Measurements from ENCODE around the gene CYB5D1. TPM values are rescaled to one million over a fixed set of nuclear protein-coding genes. Genes with fewer than 3 reads are reported as not detected.

CYB5D1 gene
- total and polyA plus RNA-seq, 2 of the 8 experiments (the other 6 are each of a cell fraction or from before 2014, with no cell fraction given), result 11.0 to 18.0 TPM

GRCh38 chr17:7862692-7863437, 5.1 kb downstream of the CYB5D1 start:
- Histone ChIP-seq H2AFZ (ENCODE audit: low read length) (no peak overlapping the region), H3K18ac (ENCODE audit: extremely low read depth, low read length) (no peak overlapping the region), H2BK5ac (ENCODE audit: low read depth, low read length) (no peak overlapping the region), H3K23me2 (ENCODE audit: low read depth, low read length) (peaks cover 8% of the 10 kb centered on the region), H4K5ac (ENCODE audit: insufficient read length, low read depth, low read length) (no peak overlapping the region), H3K36me3 (ENCODE audit: control insufficient read depth in 2 of 4, insufficient read depth in 4 of 4, low read length in 3 of 4) (no peaks in the 10 kb centered on the region; a peak in 1 of 8 replicates), H3K4me1 (replicated peaks in 1 of 4; ENCODE audit: control insufficient read depth in 3 of 4, insufficient read depth in 4 of 4, low read length in 3 of 4) (peaks cover 0 to 2% (median 0%) of the 10 kb centered on the region in 4 experiments; a peak in 2 of 7 replicates), H3K27ac (ENCODE audit: low read depth, low read length) (no peak overlapping the region), H2BK20ac (ENCODE audit: low read length) (no peak overlapping the region), H3K4me2 (ENCODE audit: insufficient read depth in 1 of 2, low read depth in 2 of 2, low read length in 2 of 2) (no peak overlapping the region), H4K20me1 (replicated peaks in 1 of 2; ENCODE audit: control insufficient read depth in 1 of 2, insufficient read depth in 2 of 2, low read length in 2 of 2) (no peaks in the 10 kb centered on the region), H3K79me1 (ENCODE audit: low read depth, low read length) (no peaks in the 10 kb centered on the region), H4K8ac (ENCODE audit: extremely low read depth, insufficient read depth, low read length) (no peak overlapping the region), H3K4me3 (ENCODE audit: extremely low read depth in 1 of 4, insufficient read depth in 2 of 4, low read depth in 3 of 4, low read length in 4 of 4) (no peak overlapping the region), H3K23ac (ENCODE audit: insufficient read length) (no peak overlapping the region), H2AK5ac (ENCODE audit: low read depth, low read length) (no peak overlapping the region), H2BK120ac (replicated peaks; ENCODE audit: low read depth, low read length) (no peak overlapping the region), H3K27me3 (replicated peaks in 1 of 4; ENCODE audit: control insufficient read depth in 3 of 4, extremely low read depth in 1 of 4, insufficient read depth in 3 of 4, low read length in 3 of 4) (no peaks in the 10 kb centered on the region), H2BK12ac (ENCODE audit: low read depth, low read length) (no peak overlapping the region), H3K9ac (replicated peaks in 1 of 4; ENCODE audit: extremely low read depth in 1 of 4, low read depth in 3 of 4, low read length in 3 of 4) (no peak overlapping the region), H2BK15ac (ENCODE audit: low read length) (no peak overlapping the region), H3K79me2 (ENCODE audit: control insufficient read depth in 1 of 2, insufficient read depth in 2 of 2, low read length in 2 of 2) (peaks cover 0 to 5% of the 10 kb centered on the region in 2 experiments; a peak in 1 of 4 replicates), H3K9me3 (ENCODE audit: insufficient read depth in 2 of 2, low read depth in 1 of 2, low read length in 1 of 2) (no peaks in the 10 kb centered on the region), H3K14ac (ENCODE audit: insufficient read length) (no peak overlapping the region), H4K91ac (replicated peaks; ENCODE audit: insufficient read length, low read length) (no peak overlapping the region), H3K56ac (replicated peaks; ENCODE audit: insufficient read length, low read depth, low read length) (no peak overlapping the region), H3K4ac (replicated peaks; ENCODE audit: insufficient read length, low read depth, low read length) (no peak overlapping the region)
- WGBS, 2 experiments (ENCODE audit: extremely low coverage in 1 of 2, insufficient coverage in 1 of 2, insufficient read length in 1 of 2, insufficient replicate concordance in 2 of 2, low coverage in 1 of 2, low lambda C conversion rate in 2 of 2, missing lambda C conversion rate in 1 of 2), result 37% methylated on average over 2 of the region's 3 CpGs; no CpG with 5 or more reads in 1 of the 2 experiments
- POLR2A ChIA-PET (ENCODE audit: partially characterized antibody), result no interaction called here
- peak in 1 of 2 experiments; percentile 78 for DNase-seq (ENCODE audit: low read depth in 1 of 2, low spot score in 2 of 2)
- TF ChIP-seq, protein P1, sequence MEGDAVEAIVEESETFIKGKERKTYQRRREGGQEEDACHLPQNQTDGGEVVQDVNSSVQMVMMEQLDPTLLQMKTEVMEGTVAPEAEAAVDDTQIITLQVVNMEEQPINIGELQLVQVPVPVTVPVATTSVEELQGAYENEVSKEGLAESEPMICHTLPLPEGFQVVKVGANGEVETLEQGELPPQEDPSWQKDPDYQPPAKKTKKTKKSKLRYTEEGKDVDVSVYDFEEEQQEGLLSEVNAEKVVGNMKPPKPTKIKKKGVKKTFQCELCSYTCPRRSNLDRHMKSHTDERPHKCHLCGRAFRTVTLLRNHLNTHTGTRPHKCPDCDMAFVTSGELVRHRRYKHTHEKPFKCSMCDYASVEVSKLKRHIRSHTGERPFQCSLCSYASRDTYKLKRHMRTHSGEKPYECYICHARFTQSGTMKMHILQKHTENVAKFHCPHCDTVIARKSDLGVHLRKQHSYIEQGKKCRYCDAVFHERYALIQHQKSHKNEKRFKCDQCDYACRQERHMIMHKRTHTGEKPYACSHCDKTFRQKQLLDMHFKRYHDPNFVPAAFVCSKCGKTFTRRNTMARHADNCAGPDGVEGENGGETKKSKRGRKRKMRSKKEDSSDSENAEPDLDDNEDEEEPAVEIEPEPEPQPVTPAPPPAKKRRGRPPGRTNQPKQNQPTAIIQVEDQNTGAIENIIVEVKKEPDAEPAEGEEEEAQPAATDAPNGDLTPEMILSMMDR (IDR thresholded peaks at IDR 0.05; ENCODE audit: control extremely low read depth in 1 of 3, insufficient read depth in 1 of 3, low read depth in 1 of 3, low read length in 3 of 3), result peak; percentile 10 to 80 (median 66)
- TF ChIP-seq TCF12 (IDR thresholded peaks at IDR 0.05; ENCODE audit: low read depth, low read length) (no peak), NRF1 (IDR thresholded peaks at IDR 0.05; ENCODE audit: low read depth, low read length) (no peak), TAF7 (optimal IDR thresholded peaks at IDR 0.05; ENCODE audit: borderline replicate concordance, low read depth, low read length) (no peak), TAF1 (IDR thresholded peaks at IDR 0.05; ENCODE audit: low read depth, low read length) (no peak), RAD21 (IDR thresholded peaks at IDR 0.05 in 1 of 2, conservative IDR thresholded peaks at IDR 0.05 in 1 of 2; ENCODE audit: low read depth in 2 of 2, low read length in 2 of 2) (peak; percentile 83 to 84), KDM4A (IDR thresholded peaks at IDR 0.05; ENCODE audit: low read depth, low read length, severe bottlenecking) (no peak)
- TF ChIP-seq, protein P2, sequence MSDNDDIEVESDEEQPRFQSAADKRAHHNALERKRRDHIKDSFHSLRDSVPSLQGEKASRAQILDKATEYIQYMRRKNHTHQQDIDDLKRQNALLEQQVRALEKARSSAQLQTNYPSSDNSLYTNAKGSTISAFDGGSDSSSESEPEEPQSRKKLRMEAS (IDR thresholded peaks at IDR 0.05), result peak; percentile 17; the same call in 1 of the 2 replicates
- no peak for FAIRE-seq
- CTCF ChIA-PET (ENCODE audit: partially characterized antibody), result interaction anchor here (0.6 to 5.5 kb wide), 31 partner anchors 8 to 194 kb away, joined by 3 to 26 read pairs (median 5); partner anchors contain the start of gene KDM6B

Data from H1 (cell line).